ENCODE data around the gene PLCB4.

Gene PLCB4

GRCh38 chr20:9493803-9494202 is 424.9 kb downstream of the PLCB4 start:
- no peaks in the 10 kb centered on the region for H3K36me3 ChIP-seq (ENCODE audit: insufficient read depth, low read length)
- H2AFZ ChIP-seq (ENCODE audit: low read length): no peak overlapping the region

GRCh38 chr20:9495701-9496100 is 426.8 kb downstream of the PLCB4 start:
- Histone ChIP-seq H3K9me2 (replicated peaks; ENCODE audit: low read depth, low read length) (no peaks in the 10 kb centered on the region), H3K4me2 (ENCODE audit: low read depth, low read length, poor library complexity, severe bottlenecking) (no peak overlapping the region), H3F3A (ENCODE audit: low read depth) (no peaks in the 10 kb centered on the region), H3K36me3 (ENCODE audit: insufficient read depth, low read length) (no peaks in the 10 kb centered on the region), H3K4me3 (ENCODE audit: low read length, poor library complexity, severe bottlenecking) (no peak overlapping the region), H3K27me3 (ENCODE audit: insufficient read depth, low read length, poor library complexity, severe bottlenecking) (no peaks in the 10 kb centered on the region), H4K20me1 (ENCODE audit: insufficient read depth, low read length, poor library complexity, severe bottlenecking) (no peaks in the 10 kb centered on the region), H3K9ac (ENCODE audit: low read depth, low read length, poor library complexity, severe bottlenecking) (no peak overlapping the region), H3K79me2 (ENCODE audit: insufficient read depth, low read length) (no peaks in the 10 kb centered on the region), H3K4me1 (ENCODE audit: insufficient read depth, low read length, poor library complexity, severe bottlenecking) (peaks cover 55% of the 10 kb centered on the region), H3K9me3 (ENCODE audit: insufficient read depth, low read depth, low read length) (no peaks in the 10 kb centered on the region), H2AFZ (ENCODE audit: low read length) (no peak overlapping the region)
- TF ChIP-seq CTCF (conservative IDR thresholded peaks at IDR 0.05; ENCODE audit: low read length): no peak
- TF ChIP-seq EZH2phosphoT487 (IDR thresholded peaks at IDR 0.05; ENCODE audit: borderline replicate concordance): no peak

More at GRCh38 chr20:9493803-9494202, 424.9 kb downstream of the PLCB4 start:
- Histone ChIP-seq H3K27me3 (ENCODE audit: insufficient read depth, low read length, poor library complexity, severe bottlenecking) (no peaks in the 10 kb centered on the region), H3K9ac (ENCODE audit: low read depth, low read length, poor library complexity, severe bottlenecking) (no peak overlapping the region), H3K4me1 (ENCODE audit: insufficient read depth, low read length, poor library complexity, severe bottlenecking) (peaks cover 41% of the 10 kb centered on the region), H4K20me1 (ENCODE audit: insufficient read depth, low read length, poor library complexity, severe bottlenecking) (no peaks in the 10 kb centered on the region), H3K4me3 (ENCODE audit: low read length, poor library complexity, severe bottlenecking) (no peak overlapping the region), H3F3A (ENCODE audit: low read depth) (no peaks in the 10 kb centered on the region), H3K79me2 (ENCODE audit: insufficient read depth, low read length) (no peaks in the 10 kb centered on the region), H3K4me2 (ENCODE audit: low read depth, low read length, poor library complexity, severe bottlenecking) (no peak overlapping the region), H3K9me3 (ENCODE audit: insufficient read depth, low read depth, low read length) (no peaks in the 10 kb centered on the region), H3K9me2 (replicated peaks; ENCODE audit: low read depth, low read length) (no peaks in the 10 kb centered on the region)
- no peak for TF ChIP-seq CTCF (conservative IDR thresholded peaks at IDR 0.05; ENCODE audit: low read length)
- no peak for TF ChIP-seq EZH2phosphoT487 (IDR thresholded peaks at IDR 0.05; ENCODE audit: borderline replicate concordance)

- Histone ChIP-seq H3K4me2 (ENCODE audit: low read depth, low read length, poor library complexity, severe bottlenecking) (no peak overlapping the region), H3K9ac (ENCODE audit: low read depth, low read length, poor library complexity, severe bottlenecking) (no peak overlapping the region), H3K9me3 (ENCODE audit: insufficient read depth, low read depth, low read length) (no peaks in the 10 kb centered on the region), H3F3A (ENCODE audit: low read depth) (no peaks in the 10 kb centered on the region), H3K4me1 (ENCODE audit: insufficient read depth, low read length, poor library complexity, severe bottlenecking) (peaks cover 55% of the 10 kb centered on the region), H3K79me2 (ENCODE audit: insufficient read depth, low read length) (no peaks in the 10 kb centered on the region), H3K4me3 (ENCODE audit: low read length, poor library complexity, severe bottlenecking) (no peak overlapping the region), H4K20me1 (ENCODE audit: insufficient read depth, low read length, poor library complexity, severe bottlenecking) (no peaks in the 10 kb centered on the region), H3K9me2 (replicated peaks; ENCODE audit: low read depth, low read length) (no peaks in the 10 kb centered on the region), H3K27me3 (ENCODE audit: insufficient read depth, low read length, poor library complexity, severe bottlenecking) (no peaks in the 10 kb centered on the region), H2AFZ (ENCODE audit: low read length) (no peak overlapping the region), H3K36me3 (ENCODE audit: insufficient read depth, low read length) (no peaks in the 10 kb centered on the region)
- TF ChIP-seq EZH2phosphoT487 (IDR thresholded peaks at IDR 0.05; ENCODE audit: borderline replicate concordance): no peak
- TF ChIP-seq CTCF (conservative IDR thresholded peaks at IDR 0.05; ENCODE audit: low read length): no peak
Measured at GRCh38 chr20:9496155-9496554, 427.3 kb downstream of the PLCB4 start.
